ENCODE measurements around the gene FOXC2.
A peak's percentile ranks its signal among the peaks of the same experiment; 100 is the strongest.

FOXC2 gene

DNA sequence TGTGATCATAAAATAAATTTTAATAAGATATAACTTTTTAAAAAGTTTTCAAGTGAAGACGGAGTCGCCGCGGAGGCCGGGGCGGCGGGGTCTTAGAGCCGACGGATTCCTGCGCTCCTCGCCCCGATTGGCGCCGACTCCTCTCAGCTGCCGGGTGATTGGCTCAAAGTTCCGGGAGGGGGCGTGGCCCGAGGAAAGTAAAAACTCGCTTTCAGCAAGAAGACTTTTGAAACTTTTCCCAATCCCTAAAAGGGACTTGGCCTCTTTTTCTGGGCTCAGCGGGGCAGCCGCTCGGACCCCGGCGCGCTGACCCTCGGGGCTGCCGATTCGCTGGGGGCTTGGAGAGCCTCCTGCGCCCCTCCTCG is at the start of gene FOXC2:
Gene FOXC2, plus strand, starts transcription at position 229 of the 365 bp plus-strand sequence. CDS start 507 bp downstream, outside the sequence.
- DNase-seq: no peak

DNA sequence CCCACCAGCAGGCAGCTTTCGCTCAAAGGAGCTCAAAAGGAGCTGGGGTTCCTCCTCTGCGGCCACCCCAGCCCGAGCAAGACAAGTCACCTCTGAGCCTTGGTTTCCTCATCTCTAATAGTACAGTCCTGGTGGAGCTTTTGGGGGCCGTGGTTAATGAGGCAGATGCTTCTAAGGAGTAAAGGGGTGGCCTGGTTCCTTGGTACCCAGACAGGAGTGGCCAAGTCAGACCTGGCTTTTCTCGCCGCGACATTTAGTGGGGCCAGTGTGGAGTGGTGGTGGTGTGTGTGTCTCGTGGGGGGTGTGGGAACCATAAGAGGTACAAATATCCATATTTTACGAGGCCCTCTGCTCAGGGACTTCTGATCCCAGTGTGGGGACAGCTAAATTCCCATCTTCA is 49.6 kb upstream of the FOXC2 start:
- DNase-seq: no peak

DNA sequence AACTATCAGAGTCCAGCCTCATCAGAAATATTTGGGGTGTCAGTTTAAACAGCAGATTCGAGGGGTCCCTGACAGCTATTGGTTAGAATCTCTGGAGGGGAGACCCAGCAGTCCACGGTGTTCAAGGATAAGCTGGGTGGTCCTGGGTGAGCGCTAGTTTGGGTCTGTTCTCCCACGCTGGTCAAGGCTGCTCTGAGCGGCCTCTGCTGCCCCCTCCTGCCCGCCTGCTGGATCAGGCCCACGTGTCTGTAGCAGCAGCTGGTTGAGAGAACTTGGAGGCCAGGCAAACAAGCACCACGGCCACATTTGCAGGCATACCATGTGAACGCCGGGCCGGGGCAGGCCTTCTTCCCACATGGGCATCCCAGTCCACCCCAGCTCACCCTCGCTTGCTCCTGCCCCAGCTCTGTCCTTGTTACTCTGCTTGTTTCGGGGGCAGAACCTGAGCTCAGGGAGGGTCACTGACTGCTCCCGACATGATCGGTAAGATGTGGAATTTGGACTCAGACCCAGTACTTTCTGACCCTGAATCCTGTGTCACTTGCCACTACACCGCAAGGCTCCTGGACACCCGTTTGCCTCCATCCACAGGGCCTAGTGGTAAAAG is 48.9 kb upstream of the FOXC2 start:
- DNase-seq: peak; percentile 19

DNA sequence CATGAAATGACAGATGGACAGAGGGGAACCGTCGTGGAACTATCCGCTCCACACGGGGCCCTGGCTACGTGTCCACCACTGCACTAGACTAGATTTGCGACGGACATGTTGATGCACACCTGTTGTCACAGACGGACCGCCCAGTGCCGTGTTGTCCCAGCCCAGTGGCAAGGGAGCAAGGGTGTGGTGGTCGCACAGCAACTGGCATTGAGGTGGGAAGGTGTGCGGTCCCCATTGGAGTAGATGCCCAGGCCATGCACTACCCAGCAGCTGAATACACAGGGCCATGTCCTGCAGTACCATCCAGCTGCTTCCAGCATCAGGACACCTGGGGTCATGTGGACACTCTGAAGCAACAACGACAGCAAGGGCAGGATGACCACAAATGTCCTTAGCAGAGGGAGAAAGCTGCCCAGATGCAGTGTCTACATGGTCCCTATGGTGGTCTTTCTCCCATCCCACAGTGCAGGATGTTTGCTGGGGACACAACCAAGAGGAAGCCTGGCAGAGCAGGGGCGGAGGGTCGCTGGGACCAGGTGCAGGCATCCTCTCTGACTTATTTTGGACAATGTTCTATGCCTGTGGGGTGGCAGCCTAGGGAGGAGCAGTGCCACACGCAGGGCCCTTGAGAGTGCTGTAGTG is 47.5 kb upstream of the FOXC2 start:
- DNase-seq: no peak

DNA sequence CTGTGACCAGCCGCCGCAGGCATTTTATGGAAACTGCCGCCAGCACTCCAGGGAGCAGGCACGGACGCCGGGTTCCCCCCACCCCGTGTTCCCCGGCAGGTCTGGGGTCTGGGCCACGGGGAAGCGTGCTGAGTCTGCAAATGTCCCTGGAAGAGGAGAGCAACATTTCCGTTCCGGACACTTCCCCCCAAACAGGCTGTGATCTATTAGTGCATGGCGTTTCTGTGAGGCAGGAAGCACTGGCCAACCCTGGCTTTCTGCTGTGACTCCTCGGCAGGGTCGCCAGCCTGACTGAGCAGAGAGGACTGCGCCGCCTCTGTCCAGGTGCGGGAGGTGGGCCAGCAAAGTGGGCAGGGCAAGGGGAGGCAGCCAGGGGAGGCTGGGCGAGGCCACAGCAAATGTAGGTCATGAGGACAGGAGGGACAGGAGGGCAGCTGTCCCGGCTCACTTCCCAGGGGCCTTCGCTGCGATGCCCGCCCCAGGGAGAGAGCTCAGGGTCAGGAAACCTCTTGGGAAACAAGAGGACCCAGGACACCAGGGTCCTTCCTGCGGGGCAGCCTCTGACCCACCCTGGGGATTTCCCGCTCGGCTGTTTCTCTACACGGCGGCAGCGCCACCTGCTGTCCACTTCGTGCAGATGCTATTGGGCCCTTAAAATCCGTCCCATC is 46.8 kb upstream of the FOXC2 start:
- peak; percentile 38 for DNase-seq

DNA sequence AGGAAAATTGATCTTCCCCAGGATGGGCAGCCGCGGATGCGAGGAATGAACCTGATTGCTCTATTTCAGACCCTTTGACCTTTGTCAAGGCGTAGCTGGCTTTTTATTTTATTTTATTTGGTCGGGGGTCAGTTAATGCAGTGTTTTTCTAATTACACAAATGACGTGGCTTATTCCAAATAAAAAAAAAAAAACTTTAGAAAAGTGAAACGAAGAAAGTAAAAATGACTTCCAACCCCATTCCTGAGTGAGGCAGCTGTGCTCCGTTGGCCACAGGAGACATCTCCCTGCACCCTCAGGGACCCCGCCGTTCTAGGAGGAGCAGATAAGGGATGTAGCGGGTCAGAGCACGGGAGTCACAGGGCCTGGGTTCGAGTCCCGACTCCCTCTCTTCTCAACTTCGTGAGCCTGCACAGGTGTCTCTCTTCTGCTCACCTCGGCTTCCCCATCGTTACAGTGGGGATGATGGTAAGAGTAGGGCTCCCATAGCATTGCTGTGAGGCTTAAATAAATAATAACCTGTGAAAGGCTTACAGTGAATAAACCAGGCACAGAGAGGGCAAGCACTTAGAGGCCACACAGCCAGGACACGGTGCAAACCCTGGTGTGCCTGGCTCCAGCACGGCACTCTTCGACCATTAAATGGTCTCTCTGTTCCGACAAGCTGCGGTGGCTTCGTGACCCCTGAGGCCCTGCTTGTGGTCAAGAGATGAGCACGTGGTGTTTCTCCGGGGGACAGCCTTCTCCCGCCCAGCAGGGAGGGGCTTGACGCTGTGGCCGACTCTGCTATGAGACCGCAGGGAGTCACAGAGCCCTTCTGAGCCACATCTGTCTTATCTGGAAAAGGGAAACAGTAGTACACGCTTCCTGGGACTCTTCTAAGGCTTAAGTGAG is 46.1 kb upstream of the FOXC2 start:
- DNase-seq: no peak

DNA sequence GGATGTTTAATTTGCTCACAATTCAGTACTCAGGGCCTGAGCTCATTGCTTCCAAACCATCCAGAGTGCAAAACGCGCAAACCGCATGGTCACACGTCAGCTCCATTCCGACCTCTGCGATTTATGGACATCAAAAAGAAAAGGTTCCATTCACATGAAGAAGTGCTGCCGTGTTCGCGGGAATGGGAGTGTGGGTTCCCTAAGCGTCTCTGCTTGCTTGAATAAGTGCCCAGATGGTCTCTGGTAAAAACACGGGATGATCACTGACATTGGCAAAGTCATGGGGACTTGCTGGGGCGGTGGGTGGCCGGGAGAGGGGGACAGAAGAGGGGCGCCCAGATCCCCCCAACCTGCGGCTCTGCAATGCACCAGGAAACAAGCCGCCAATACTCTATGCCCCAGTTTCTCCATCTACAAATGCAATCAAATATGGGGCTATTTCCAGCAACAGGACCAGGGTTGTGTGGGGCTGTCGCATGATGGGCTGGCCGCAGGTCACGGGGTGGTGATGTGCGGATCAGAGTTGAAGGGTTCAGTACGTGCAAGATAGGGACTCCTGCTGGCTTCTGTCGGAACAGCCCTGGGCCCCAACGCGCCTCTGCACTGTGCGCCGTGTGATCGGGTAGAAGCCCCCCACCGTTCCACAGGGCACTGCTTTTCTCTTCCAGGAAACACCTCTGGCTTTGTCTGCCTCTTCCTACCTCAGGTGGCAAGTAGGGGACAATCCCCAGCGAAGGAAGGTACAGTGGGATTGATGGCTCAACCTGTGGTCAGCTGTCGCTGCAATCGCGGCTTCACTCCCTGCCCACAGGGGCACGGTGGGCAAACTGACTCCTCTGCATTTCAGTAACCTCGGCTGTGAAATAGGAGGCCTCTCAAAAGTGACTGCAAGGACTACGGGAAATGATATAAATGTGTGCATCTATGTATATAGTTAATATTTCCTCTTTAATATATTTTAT is 45.1 kb upstream of the FOXC2 start:
- no peak for DNase-seq

DNA sequence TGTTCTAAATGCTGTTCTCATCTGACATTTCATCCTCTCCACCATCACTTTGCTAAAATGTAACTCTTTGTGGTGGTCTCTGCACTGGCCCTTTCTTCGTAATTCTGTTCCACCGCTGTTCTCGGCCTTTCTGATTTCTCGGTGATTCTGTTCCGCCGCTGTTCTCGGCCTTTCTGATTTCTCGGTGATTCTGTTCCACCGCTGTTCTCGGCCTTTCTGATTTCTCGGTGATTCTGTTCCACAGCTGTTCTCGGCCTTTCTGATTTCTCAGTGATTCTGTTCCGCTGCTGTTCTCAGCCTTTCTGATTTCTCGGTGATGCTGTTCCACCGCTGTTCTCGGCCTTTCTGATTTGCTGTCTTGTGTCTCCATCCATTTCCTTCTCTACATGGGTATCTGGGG is 44.0 kb upstream of the FOXC2 start:
- DNase-seq: no peak

DNA sequence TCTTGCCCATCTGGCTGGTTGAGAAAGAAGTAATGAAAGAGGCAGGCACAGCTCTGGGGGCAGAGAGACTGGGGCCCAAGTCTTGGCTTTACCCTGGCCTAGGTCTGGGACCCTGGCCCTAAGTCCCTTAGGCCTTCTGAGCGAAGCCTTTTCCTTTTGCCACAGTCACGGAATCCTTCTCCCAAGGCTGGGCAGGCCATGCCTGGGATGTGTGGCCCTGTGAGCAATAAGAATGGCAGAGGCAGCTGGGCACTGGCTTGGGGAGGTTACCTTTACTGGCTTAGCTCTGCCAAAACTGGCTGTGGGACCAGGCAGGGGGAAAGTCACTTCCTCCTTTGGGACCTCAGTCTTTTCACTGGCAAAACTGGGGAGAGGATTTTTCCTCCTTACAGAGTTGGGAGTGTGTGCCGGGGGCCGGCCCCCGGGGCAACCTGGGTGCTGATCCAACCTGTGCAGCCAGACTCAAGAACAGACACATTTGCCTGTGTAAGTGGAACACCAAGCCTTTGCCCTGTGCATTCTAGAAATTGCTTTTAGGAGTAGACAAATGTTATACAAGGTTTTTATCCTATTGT is 43.4 kb upstream of the FOXC2 start:
- no peak for DNase-seq

DNA sequence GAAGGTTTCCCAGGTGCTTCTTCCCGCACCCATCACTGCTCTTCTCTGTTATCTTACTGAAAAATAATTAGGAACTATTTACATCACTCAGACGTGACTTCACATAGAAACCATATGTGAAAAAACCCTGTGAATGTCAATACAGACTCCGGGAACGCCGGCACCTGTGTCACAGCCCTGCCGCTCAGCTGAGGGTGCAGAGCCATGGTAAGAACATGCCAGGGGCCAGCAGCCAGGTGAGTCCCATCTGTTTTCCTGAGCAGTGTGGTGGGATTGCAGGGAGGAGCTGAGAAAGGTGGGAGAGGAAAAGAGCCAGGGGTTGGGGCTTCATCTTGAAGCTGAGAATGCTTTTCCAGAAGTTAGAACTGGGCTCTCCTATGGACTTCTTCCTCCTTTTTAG is 42.6 kb upstream of the FOXC2 start:
- no peak for DNase-seq

DNA sequence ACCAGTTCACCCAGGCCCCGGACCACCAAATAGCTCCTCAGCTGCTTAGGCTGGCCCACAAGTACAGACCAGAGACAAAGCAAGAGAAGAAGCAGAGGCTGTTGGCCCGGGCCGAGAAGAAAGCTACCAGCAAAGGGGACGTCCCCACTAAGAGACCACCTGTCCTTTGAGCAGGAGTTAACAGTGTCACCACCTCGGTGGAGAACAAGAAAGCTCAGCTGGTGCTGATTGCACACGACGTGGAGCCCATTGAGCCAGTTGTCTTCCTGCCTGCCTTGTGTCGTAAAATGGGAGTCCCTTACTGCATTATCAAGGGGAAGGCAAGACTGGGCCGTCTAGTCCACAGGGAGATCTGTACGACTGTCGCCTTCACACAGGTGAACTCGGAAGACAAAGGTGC is 40.9 kb upstream of the FOXC2 start:
- DNase-seq: no peak

DNA sequence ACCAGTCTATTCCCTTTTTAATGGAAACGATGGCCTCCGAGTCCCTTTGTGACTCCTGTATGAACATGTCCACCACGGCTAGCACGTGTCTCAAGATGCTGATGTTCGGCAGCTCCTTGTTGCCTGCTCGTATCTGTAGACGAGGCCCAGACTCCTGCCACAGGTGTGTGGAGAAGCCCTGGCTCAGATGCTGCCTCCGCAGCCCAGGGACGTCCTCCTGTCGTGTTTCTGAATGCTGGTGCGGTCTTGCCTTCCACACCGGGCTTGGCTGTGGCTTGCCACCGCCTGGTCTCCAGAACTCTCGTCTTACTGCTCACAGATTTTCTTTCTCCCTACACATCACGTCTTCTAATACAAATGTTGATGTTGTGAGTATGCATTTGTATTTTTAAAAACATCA is 39.3 kb upstream of the FOXC2 start:
- no peak for DNase-seq

DNA sequence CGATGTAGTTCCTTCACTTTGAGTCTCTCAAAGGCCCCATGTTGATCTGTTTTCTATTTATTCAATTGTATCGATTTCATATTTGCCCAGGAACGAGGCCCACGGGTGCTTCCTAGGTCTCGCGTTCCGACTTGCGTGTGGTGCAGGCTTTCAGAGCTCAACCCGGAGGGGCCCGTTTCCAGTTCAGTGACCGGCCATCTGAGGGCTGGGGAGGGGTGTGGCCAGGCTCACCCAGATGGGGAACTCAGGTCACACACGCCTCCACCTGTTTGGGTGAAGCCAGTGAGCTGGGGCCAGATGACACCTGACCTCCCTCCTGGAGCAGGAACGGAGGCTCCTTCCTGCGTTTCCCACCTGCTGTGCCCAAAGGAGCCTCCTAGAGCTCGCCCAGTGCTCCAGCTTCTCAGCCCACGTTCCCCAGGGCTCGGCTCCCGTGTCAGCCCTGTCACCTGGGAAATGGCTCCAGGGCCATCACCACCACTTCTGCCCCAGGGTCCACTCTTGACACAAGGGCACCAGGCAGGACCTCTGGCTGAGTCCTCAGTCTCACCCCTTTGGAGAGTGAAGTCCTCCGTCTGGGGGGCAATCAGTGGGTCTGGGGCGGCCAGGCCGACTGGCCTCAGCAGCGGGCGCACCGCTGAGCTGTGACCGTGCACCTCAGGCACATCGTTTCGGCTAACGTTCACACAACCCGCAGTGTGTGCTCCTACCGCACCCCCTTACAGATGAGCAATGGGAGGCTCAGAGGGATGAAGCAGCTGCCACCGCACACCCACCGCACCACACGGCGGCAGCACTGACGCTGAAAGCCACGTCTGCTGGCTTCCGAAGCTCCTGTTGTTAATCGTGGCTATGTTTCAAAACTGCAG is 38.3 kb upstream of the FOXC2 start:
- no peak for DNase-seq

DNA sequence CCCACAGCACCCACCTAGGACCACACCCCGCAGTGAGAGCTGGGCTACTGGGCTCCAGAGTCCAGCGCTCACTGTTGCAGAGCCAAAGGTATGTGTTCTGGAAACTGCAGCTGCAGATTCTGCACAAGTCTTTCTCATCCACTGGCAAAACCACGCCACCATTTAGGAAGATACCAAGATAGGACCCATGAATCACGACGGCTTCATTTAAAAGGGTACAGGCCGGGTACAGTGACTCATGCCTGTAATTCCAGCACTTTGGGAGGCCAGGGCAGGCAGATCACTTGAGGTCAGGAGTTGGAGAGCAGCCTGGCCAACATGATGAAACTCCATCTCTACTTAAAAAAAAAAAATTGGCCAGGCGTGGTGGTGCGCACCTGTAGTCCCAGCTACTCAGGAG is 37.5 kb upstream of the FOXC2 start:
- DNase-seq: no peak

DNA sequence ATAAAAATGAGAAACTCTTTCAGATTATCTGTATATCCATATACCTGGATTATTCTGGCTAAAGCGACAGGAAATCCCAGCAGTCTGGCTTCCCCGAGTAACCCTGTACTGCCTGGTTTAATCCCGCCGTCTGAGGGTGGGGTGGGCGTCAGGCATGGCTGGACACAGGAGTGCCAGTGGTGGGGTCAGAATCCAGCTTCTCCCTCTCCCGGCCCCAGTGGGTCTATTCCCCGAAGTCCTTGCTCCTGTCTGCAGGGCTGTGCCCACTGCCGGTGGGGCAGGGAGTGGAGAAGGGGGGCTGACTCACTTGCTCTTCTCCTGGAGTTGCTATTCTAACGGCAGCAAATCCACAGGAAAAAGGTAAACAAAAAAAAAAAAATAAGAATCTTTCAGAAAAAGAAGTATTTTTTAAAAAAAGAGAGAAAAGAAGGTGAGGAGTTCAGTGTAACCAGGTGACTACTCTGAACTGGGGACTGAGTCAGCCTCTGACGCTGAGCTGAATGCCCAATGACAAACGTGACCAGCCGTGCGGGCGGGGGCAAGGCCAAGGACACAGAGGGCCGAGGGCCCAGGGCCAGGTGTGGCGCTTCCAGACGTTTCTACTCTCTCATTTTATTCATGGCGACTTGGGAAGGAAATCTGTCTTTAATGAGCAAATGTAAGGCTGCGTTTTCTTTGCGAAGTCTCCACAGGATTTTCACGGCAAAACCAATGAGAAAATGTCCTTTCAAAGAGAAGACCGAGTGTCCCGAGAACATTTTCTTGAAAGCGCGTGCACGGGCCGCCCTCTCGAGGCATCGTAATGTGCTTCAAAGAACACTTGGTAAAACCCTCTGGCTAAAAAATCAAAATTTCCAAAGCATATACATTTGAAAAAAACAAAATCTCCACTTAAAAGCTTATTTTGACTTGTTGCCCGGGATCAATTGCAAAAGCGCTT is 36.1 kb upstream of the FOXC2 start:
- DNase-seq: no peak

DNA sequence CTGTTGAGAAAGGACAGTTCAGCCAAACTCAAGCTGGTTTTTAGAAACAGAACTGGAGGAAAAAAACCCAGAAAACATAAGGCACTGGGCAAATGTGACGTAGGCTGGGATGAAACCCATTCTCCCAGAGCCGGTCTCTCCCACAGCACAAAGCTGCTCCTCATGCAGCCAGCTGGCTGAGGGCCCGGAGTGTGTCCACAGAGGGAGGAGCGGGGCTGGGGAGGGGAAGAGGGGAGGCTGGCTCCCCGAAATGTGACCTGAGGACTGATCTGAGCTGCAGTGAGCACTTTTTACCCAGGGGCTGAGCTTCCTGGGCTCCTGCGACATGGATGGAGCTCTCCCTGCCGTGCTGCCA is 35.5 kb upstream of the FOXC2 start:
- DNase-seq: no peak

DNA sequence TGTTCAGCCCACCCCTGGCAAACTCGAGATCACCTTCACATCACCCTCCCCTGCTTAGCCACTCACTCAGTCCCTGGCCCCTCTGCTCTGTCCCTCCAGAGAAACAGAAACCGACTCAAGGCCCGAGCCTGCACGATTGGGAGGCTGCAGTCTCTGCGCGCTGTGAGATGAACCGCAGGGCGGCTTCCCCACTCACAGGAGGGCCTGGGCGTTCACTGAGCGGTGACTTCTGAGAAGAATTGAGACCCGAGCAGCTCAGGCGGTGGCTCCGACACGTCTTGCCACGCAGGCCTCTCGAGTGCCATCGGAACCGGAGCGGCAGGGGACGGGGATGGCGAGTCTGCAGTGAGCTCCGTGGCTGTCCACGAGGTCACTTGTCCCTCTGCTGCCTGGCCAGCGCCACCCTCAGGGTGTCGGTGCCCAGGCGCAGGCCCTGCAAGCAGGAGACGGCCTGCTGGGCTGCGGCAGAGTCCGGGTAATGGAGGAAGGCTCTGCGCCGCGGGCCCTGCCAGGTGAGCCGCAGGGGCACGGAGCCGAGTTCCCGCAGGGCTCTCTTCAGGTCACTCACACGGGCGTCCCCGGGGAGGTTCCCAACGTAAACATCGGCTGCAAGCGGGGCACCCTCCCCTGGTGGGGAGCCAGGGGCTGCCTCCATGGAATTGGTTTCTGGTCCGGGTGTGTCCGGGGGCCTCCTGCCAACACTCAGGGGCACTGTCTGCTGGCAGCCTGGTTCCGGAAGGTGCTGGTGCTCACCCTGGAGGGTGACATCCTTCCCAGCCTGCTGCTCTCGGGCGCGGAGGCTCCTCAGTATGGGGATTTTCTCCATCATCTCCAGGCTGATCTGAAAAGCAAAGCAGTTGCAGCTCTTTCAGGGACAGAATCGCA is 34.7 kb upstream of the FOXC2 start:
- no peak for DNase-seq

DNA sequence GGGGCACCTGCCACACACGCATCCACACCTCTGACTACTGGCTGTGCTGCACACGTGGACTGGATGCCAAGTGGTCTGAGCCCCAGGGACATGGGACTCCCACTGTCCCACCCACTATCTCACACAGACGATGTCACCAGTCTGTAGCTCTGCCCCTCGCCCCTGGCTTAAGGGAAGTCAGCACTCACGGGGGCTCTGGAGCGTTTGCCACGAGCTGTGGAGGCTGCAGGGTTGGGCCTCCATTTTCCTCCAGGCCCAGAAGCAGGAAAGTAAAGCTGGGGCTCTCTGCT is 34.2 kb upstream of the FOXC2 start:
- DNase-seq: no peak

DNA sequence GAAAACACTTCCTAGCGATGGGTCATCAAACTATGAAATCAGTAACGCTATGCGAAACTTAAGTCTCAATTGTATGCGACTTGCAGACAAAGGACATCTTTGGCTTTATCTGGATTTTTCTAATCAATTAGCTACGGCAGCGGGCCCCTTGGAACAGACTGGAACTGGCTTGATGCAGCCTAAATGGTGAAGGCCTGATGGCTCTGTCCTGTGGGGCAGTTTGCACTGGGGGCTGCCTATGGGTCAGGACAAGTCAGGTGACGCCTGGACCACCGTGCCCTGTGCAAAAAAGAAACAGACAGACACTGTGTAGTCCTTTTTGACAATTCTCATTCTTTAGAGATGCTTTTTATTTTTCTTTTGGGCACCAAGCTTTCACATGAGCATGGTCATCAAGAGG is 33.6 kb upstream of the FOXC2 start:
- no peak for DNase-seq

Measured in NCI-H1105 treated with DMSO at 0.1 percent for 48 hours (cell line).